GM21737 (cell line): ENCODE results near the gene SFXN1.

Experiments
- ATAC-seq: cut with Tn5 transposase; IDR thresholded peaks from one replicate; pipeline ENCODE4 v1.9.1; 2021; ENCODE audit warnings: mild to moderate bottlenecking, moderate library complexity; ENCODE audit not compliant: unreplicated experiment

The SFXN1 gene

GRCh38 chr5:175567954-175568353 is 89.6 kb downstream of the SFXN1 start:
- no peak for ATAC-seq

- ATAC-seq = no peak
Observed at GRCh38 chr5:175569701-175570100, 91.3 kb downstream of the SFXN1 start.

- ATAC-seq = no peak
Observed at GRCh38 chr5:175572886-175573285, 94.5 kb downstream of the SFXN1 start.

- ATAC-seq = no peak
Observed at GRCh38 chr5:175573493-175574269, 95.3 kb downstream of the SFXN1 start.

DNA sequence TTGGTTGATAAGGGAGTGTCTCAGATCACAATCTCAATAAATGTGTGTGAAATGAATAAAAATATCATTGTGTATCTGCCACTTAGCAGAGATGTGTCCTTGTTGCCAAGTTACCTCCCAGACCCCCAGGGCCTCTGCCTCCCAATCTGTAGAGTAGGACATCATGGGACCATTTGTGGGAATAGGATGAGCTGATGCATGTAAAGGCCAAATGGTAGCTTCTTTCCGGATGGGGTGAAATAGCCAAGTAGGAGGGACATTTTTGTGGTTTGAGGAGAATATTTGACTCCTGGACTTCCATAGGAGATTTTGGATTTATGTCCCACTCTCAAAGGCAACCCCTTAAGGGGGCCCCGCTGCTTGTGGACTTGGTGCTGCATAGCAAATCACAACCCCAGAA is 96.9 kb downstream of the SFXN1 start:
- ATAC-seq = no peak

GRCh38 chr5:175576096-175576495 is 97.7 kb downstream of the SFXN1 start:
- no peak for ATAC-seq

DNA sequence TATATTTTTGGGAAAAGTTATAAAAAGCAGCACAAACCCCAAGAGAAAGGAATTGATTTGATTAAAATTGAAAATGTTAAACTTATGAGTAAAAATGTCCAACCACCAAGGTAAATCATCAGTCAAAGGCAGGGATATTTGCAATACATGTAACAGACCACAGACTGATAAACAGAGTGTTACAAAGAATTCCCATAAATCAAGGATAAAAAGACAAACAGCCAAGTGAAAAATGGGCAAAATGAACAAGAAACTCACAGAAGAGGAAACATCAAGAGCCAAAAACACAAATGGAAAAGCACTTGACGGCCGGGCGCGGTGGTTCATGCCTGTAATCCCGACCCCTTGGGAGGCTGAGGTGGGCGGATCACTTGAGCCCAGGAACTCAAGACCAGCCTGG is 98.2 kb downstream of the SFXN1 start:
- ATAC-seq = no peak
